NT2/D1 (cell line): ENCODE data around the gene SCUBE3.

ENCODE experiments used
- YY1 ChIP-seq: IDR thresholded peaks from 2 replicates; pipeline ENCODE4 v1.6.1; 2011; ENCODE audit not compliant: insufficient read length, insufficient read depth
- ZNF274 ChIP-seq: IDR thresholded peaks from 2 replicates; pipeline ENCODE4 v1.6.1; 2011; ENCODE audit warnings: mild to moderate bottlenecking, low read depth, low read length

- TF ChIP-seq ZNF274 (no peak), YY1 (no peak)
Measured at GRCh38 chr6:35166116-35166515, 47.6 kb upstream of the SCUBE3 start.
